H1 (cell line): ENCODE measurements around the gene DYNLT5. TPM values are rescaled to one million over a fixed set of nuclear protein-coding genes. Genes with fewer than 3 reads are reported as not detected.

Experiments
- CTCF ChIA-PET: fragments of 300-600 bp; sonication (Branson Sonifier 250); formaldehyde crosslinking; loops from one replicate; lab custom pipeline; 2021; ENCODE audit not compliant: partially characterized antibody; lab: Charles Lee
- POLR2A ChIA-PET: fragments of 300-600 bp; sonication (Branson Sonifier 250); formaldehyde crosslinking; loops from one replicate; lab custom pipeline; 2021; ENCODE audit warnings: inconsistent platforms; ENCODE audit not compliant: partially characterized antibody; lab: Charles Lee
- DNase-seq, 2 experiments: peaks; one replicate each; pipeline versions ENCODE4 v3.0.0 to v3.0.0-alpha.2; 2010 to 2022; ENCODE audit warnings: low spot score in 2 of 2, low read depth in 1 of 2, mixed read lengths in 1 of 2
- FAIRE-seq: peaks from 2 replicates; lab custom pipeline; 2011; peaks lifted over from hg19 to GRCh38; lab: Jason Lieb, UNC
- H2AFZ ChIP-seq: 2 replicates; pipeline ENCODE4 v1.8.1; 2012; ENCODE audit warnings: low read length, inconsistent platforms
- H2AK5ac ChIP-seq: 2 replicates; pipeline ENCODE4 v1.6.1; 2013; ENCODE audit warnings: low read depth, low read length
- H2BK120ac ChIP-seq: replicated peaks from 2 replicates; pipeline ENCODE3; 2013; ENCODE audit warnings: low read depth, low read length, inconsistent platforms
- H2BK12ac ChIP-seq: 2 replicates; pipeline ENCODE4 v1.6.1; 2013; ENCODE audit warnings: low read depth, low read length
- H2BK15ac ChIP-seq: 2 replicates; pipeline ENCODE4 v1.6.1; 2013; ENCODE audit warnings: low read length
- H2BK20ac ChIP-seq: 2 replicates; pipeline ENCODE4 v1.6.1; 2013; ENCODE audit warnings: low read length
- H2BK5ac ChIP-seq: 2 replicates; pipeline ENCODE4 v1.6.1; 2013; ENCODE audit warnings: low read depth, low read length
- H3K14ac ChIP-seq: 2 replicates; pipeline ENCODE4 v1.6.1; 2013; ENCODE audit warnings: inconsistent platforms; ENCODE audit not compliant: insufficient read length
- H3K18ac ChIP-seq: 2 replicates; pipeline ENCODE4 v1.6.1; 2013; ENCODE audit warnings: low read length; ENCODE audit errors: extremely low read depth
- H3K23ac ChIP-seq: 2 replicates; pipeline ENCODE4 v1.6.1; 2013; ENCODE audit warnings: inconsistent platforms; ENCODE audit not compliant: insufficient read length
- H3K23me2 ChIP-seq: 2 replicates; pipeline ENCODE4 v1.6.1; 2013; ENCODE audit warnings: low read depth, low read length
- H3K27ac ChIP-seq: 2 replicates; pipeline ENCODE4 v1.6.1; 2011; ENCODE audit warnings: low read depth, low read length, inconsistent platforms
- H3K27me3 ChIP-seq, 4 experiments: replicated peaks in 1 of 4; 1 replicate in 1 of 4; 2 replicates in 3 of 4; pipeline versions ENCODE4 v1.6.1 to v1.8.1; 2011 to 2013; ENCODE audit warnings: low read length in 3 of 4, mild to moderate bottlenecking in 3 of 4, inconsistent platforms in 2 of 4, mixed read lengths in 2 of 4, moderate library complexity in 1 of 4; ENCODE audit not compliant: control insufficient read depth in 3 of 4, insufficient read depth in 3 of 4; ENCODE audit errors: extremely low read depth in 1 of 4
- H3K36me3 ChIP-seq, 4 experiments: 2 replicates each; pipeline versions ENCODE4 v1.6.1 to v1.8.1; 2011 to 2013; ENCODE audit warnings: mild to moderate bottlenecking in 4 of 4, low read length in 3 of 4, moderate library complexity in 2 of 4, control low read depth in 1 of 4, inconsistent platforms in 1 of 4; ENCODE audit not compliant: insufficient read depth in 4 of 4, control insufficient read depth in 2 of 4
- H3K4ac ChIP-seq: replicated peaks from 2 replicates; pipeline ENCODE3; 2013; ENCODE audit warnings: low read length, low read depth, mixed read lengths, inconsistent platforms; ENCODE audit not compliant: insufficient read length
- H3K4me1 ChIP-seq, 4 experiments: replicated peaks in 1 of 4; 1 replicate in 1 of 4; 2 replicates in 3 of 4; pipeline versions ENCODE4 v1.6.1 to v1.8.1; 2011 to 2013; ENCODE audit warnings: low read length in 3 of 4, inconsistent platforms in 2 of 4, mixed read lengths in 1 of 4; ENCODE audit not compliant: insufficient read depth in 4 of 4, control insufficient read depth in 3 of 4
- H3K4me2 ChIP-seq, 2 experiments: 2 replicates each; pipeline versions ENCODE4 v1.6.1 to v1.8.1; 2011 to 2013; ENCODE audit warnings: low read depth in 2 of 2, low read length in 2 of 2, control low read depth in 1 of 2, inconsistent platforms in 1 of 2, mild to moderate bottlenecking in 1 of 2; ENCODE audit not compliant: insufficient read depth in 1 of 2
- H3K4me3 ChIP-seq, 4 experiments: fragments of 200-600, 300-600 bp in 1 of 4; sonication (generic), shearing (Covaris generic), sonication (Bioruptor Twin) in 1 of 4; 2 replicates each; pipeline versions ENCODE4 v1.5.1 to v1.8.1; 2011 to 2016; ENCODE audit warnings: low read length in 4 of 4, low read depth in 3 of 4, control low read depth in 2 of 4, inconsistent platforms in 2 of 4, mild to moderate bottlenecking in 2 of 4, mixed read lengths in 1 of 4, moderate library complexity in 1 of 4; ENCODE audit not compliant: insufficient read depth in 2 of 4; ENCODE audit errors: extremely low read depth in 1 of 4
- H3K56ac ChIP-seq: replicated peaks from 2 replicates; pipeline ENCODE3; 2013; ENCODE audit warnings: low read depth, mild to moderate bottlenecking, mixed read lengths, low read length, inconsistent platforms; ENCODE audit not compliant: insufficient read length
- H3K79me1 ChIP-seq: 2 replicates; pipeline ENCODE4 v1.6.1; 2013; ENCODE audit warnings: low read depth, low read length, control low read depth
- H3K79me2 ChIP-seq, 2 experiments: 2 replicates each; pipeline versions ENCODE4 v1.6.1 to v1.8.1; 2012 to 2013; ENCODE audit warnings: low read length in 2 of 2, mild to moderate bottlenecking in 2 of 2, inconsistent platforms in 1 of 2; ENCODE audit not compliant: insufficient read depth in 2 of 2, control insufficient read depth in 1 of 2
- H3K9ac ChIP-seq, 4 experiments: replicated peaks in 1 of 4; 1 replicate in 1 of 4; 2 replicates in 3 of 4; pipeline versions ENCODE4 v1.6.1 to v1.8.1; 2011 to 2013; ENCODE audit warnings: low read depth in 3 of 4, low read length in 3 of 4, control low read depth in 2 of 4, mild to moderate bottlenecking in 2 of 4, moderate library complexity in 2 of 4, inconsistent platforms in 1 of 4; ENCODE audit errors: extremely low read depth in 1 of 4
- H3K9me3 ChIP-seq, 2 experiments: 2 replicates each; pipeline versions ENCODE4 v1.6.1 to v1.8.1; 2012 to 2013; ENCODE audit warnings: mild to moderate bottlenecking in 2 of 2, moderate library complexity in 2 of 2, control low read depth in 1 of 2, inconsistent platforms in 1 of 2, low read depth in 1 of 2, low read length in 1 of 2, mixed read lengths in 1 of 2; ENCODE audit not compliant: insufficient read depth in 2 of 2
- H4K20me1 ChIP-seq, 2 experiments: replicated peaks in 1 of 2; 2 replicates each; pipeline versions ENCODE3 to v1.8.1; 2011 to 2013; ENCODE audit warnings: inconsistent platforms in 2 of 2, low read length in 2 of 2, mild to moderate bottlenecking in 1 of 2; ENCODE audit not compliant: insufficient read depth in 2 of 2, control insufficient read depth in 1 of 2
- H4K5ac ChIP-seq: 2 replicates; pipeline ENCODE4 v1.6.1; 2013; ENCODE audit warnings: low read length, low read depth, mixed read lengths, inconsistent platforms; ENCODE audit not compliant: insufficient read length
- H4K8ac ChIP-seq: 2 replicates; pipeline ENCODE4 v1.8.0; 2013; ENCODE audit warnings: mild to moderate bottlenecking, moderate library complexity, low read length, inconsistent platforms; ENCODE audit not compliant: insufficient read depth; ENCODE audit errors: extremely low read depth
- H4K91ac ChIP-seq: replicated peaks from 2 replicates; pipeline ENCODE3; 2013; ENCODE audit warnings: low read length, mixed read lengths, inconsistent platforms; ENCODE audit not compliant: insufficient read length
- ASH2L ChIP-seq: fragments of 200-600, 300-600 bp; sonication (generic); IDR thresholded peaks from one replicate; pipeline ENCODE4 v1.7.1; 2017; ENCODE audit warnings: low read length
- CTBP2 ChIP-seq: IDR thresholded peaks from 2 replicates; pipeline ENCODE4 v1.7.0; 2011; ENCODE audit warnings: borderline replicate concordance, mild to moderate bottlenecking, moderate library complexity, mixed read lengths, low read length; ENCODE audit not compliant: insufficient read depth, insufficient read length
- EGR1 ChIP-seq: IDR thresholded peaks from 2 replicates; pipeline ENCODE4 v1.6.1; 2011; ENCODE audit warnings: low read depth, low read length, borderline replicate concordance
- FOSL1 ChIP-seq: IDR thresholded peaks from 2 replicates; pipeline ENCODE4 v1.6.1; 2011; ENCODE audit warnings: mild to moderate bottlenecking, low read depth, low read length, moderate library complexity; ENCODE audit not compliant: insufficient read depth
- GTF2F1 ChIP-seq: IDR thresholded peaks from 2 replicates; pipeline ENCODE4 v1.6.1; 2012; ENCODE audit warnings: low read depth, low read length, improper control_type of control experiment, borderline replicate concordance
- HDAC6 ChIP-seq: IDR thresholded peaks from one replicate; pipeline ENCODE4 v1.7.1; 2012; ENCODE audit warnings: low read depth, mild to moderate bottlenecking, inconsistent platforms, low read length, moderate library complexity
- JUN ChIP-seq: IDR thresholded peaks from 2 replicates; pipeline ENCODE4 v1.6.1; 2011; ENCODE audit warnings: low read depth, mild to moderate bottlenecking, improper control_type of control experiment, low read length
- MAFK ChIP-seq: IDR thresholded peaks from 2 replicates; pipeline ENCODE4 v1.6.1; 2012; ENCODE audit warnings: low read depth, mild to moderate bottlenecking, improper control_type of control experiment, low read length
- MAX ChIP-seq: IDR thresholded peaks from 2 replicates; pipeline ENCODE4 v1.6.1; 2012; ENCODE audit warnings: inconsistent platforms
- SAP30 ChIP-seq: fragments of 300-600 bp; sonication (generic); IDR thresholded peaks from 2 replicates; pipeline ENCODE4 v1.7.1; 2012; ENCODE audit warnings: low read length, moderate library complexity, mild to moderate bottlenecking, inconsistent platforms; ENCODE audit not compliant: insufficient read depth, insufficient replicate concordance
- SIRT6 ChIP-seq: IDR thresholded peaks from one replicate; pipeline ENCODE4 v1.7.1; 2012; ENCODE audit warnings: low read length, inconsistent platforms
- TAF7 ChIP-seq: optimal IDR thresholded peaks from 2 replicates; pipeline ENCODE3; 2011; ENCODE audit warnings: low read depth, mild to moderate bottlenecking, inconsistent platforms, low read length, moderate library complexity, borderline replicate concordance
- USF2 ChIP-seq: IDR thresholded peaks from 2 replicates; pipeline ENCODE4 v1.6.1; 2011; ENCODE audit warnings: low read length, improper control_type of control experiment
- WGBS, 2 experiments: shearing (Covaris generic) in 1 of 2; methylation state at CpG; one replicate each; pipeline versions ENCODE4 v1.1.6 to v1.1.7; 2013 to 2015; ENCODE audit warnings: low lambda C conversion rate in 2 of 2, mixed read lengths in 2 of 2, inconsistent platforms in 1 of 2, low coverage in 1 of 2, missing lambda C conversion rate in 1 of 2; ENCODE audit not compliant: insufficient replicate concordance in 2 of 2, insufficient coverage in 1 of 2, insufficient read length in 1 of 2; ENCODE audit errors: extremely low coverage in 1 of 2, missing lambda C conversion rate in 1 of 2; 5-methylcytosine and 5-hydroxymethylcytosine counted together
- polyA plus RNA-seq, 7 experiments: library from polyadenylated mRNA; depleted of rRNA in 3 of 7; stranded (reverse) in 5 of 7; unstranded in 2 of 7; fragments of >200 nt in 5 of 7; fragments of 200-250 nt in 2 of 7; gene quantifications; 1 replicate in 5 of 7; 2 replicates in 1 of 7; 4 replicates in 1 of 7; pipeline versions ENCODE4 v1.2.1 to v1.2.3, GENCODE V29; 2011 to 2013; ENCODE audit warnings: missing spikeins in 2 of 7, mixed read lengths in 2 of 7
- total RNA-seq: library from RNA; stranded (reverse); fragmentation: NEBNext Ultra II Directional; extraction: Animal tissue kit (Norgen Biotek cat#: 25700); gene quantifications from 2 replicates; pipeline ENCODE4 v1.2.1, GENCODE V29; 2021

Gene DYNLT5
- total and polyA plus RNA-seq, 2 of the 8 experiments (the other 6 are each of a cell fraction or from before 2014, with no cell fraction given) = 0.93 to 1.5 TPM

- H2BK120ac ChIP-seq = no peak overlapping the region
- H3K23me2 ChIP-seq = peaks cover 9% of the 10 kb centered on the region
- no peak overlapping the region for H3K56ac ChIP-seq
- H3K23ac ChIP-seq = no peak overlapping the region
- no peak overlapping the region for H2AFZ ChIP-seq
- H3K36me3 ChIP-seq = no peaks in the 10 kb centered on the region
- H2BK20ac ChIP-seq = no peak overlapping the region
- no peak overlapping the region for H3K18ac ChIP-seq
- peaks cover 0 to 8% (median 4%) of the 10 kb centered on the region in 4 experiments; a peak in 4 of 7 replicates for H3K4me1 ChIP-seq
- H3K9ac ChIP-seq = no peak overlapping the region
- H4K20me1 ChIP-seq = no peaks in the 10 kb centered on the region
- WGBS, 2 experiments = 74% methylated on average over 3 of the region's 3 CpGs; no CpG with 5 or more reads in 1 of the 2 experiments
- no peak for DNase-seq
- no peak overlapping the region for H3K4me3 ChIP-seq
- no peak overlapping the region for H3K4me2 ChIP-seq
- H2BK12ac ChIP-seq = no peak overlapping the region
- H3K14ac ChIP-seq = no peak overlapping the region
- H3K27ac ChIP-seq = no peak overlapping the region
- no peak overlapping the region for H4K91ac ChIP-seq
- ChIA-PET POLR2A (no interaction called here), CTCF (interaction anchor here (1.1 to 1.3 kb wide), 3 partner anchors 11 to 39 kb away, joined by 3 read pairs; no protein-coding TSS in a partner anchor)
- H3K4ac ChIP-seq = no peak overlapping the region
- no peak for FAIRE-seq
- no peak overlapping the region for H4K8ac ChIP-seq
- H4K5ac ChIP-seq = no peak overlapping the region
- H3K27me3 ChIP-seq = peaks cover 1 to 10% (median 5%) of the 10 kb centered on the region in 4 experiments
- no peaks in the 10 kb centered on the region for H3K9me3 ChIP-seq
- H2BK15ac ChIP-seq = no peak overlapping the region
- no peaks in the 10 kb centered on the region for H3K79me2 ChIP-seq
- H2AK5ac ChIP-seq = no peak overlapping the region
- H3K79me1 ChIP-seq = no peaks in the 10 kb centered on the region
- H2BK5ac ChIP-seq = no peak overlapping the region
- TF ChIP-seq GTF2F1 (no peak), JUN (no peak), HDAC6 (no peak), SIRT6 (no peak), SAP30 (no peak), CTBP2 (no peak), TAF7 (no peak), MAX (no peak), MAFK (no peak), USF2 (no peak), EGR1 (no peak), FOSL1 (no peak), ASH2L (no peak)
These were observed 1.7 kb upstream of the DYNLT5 start for GRCh38 chr1:66750577-66750976.
